HepG2 (cell line): Measurements from ENCODE around the gene EMC9. TPM values are rescaled to one million over a fixed set of nuclear protein-coding genes. Genes with fewer than 3 reads are reported as not detected.
A peak's percentile ranks its signal among the peaks of the same experiment; 100 is the strongest.

Source experiments
- AGO1 ChIP-seq: fragments of 200-400 bp; formaldehyde crosslinking; IDR thresholded peaks from 2 replicates; pipeline ENCODE4 v1.6.1; 2017; ENCODE audit warnings: mild to moderate bottlenecking, low read depth, low read length, moderate library complexity; ENCODE audit not compliant: poor library complexity, severe bottlenecking
- BCL6 ChIP-seq: IDR thresholded peaks from 2 replicates; pipeline ENCODE4 v1.6.1; 2016; ENCODE audit warnings: missing genetic modification reagents, missing compliant biosample characterization
- BORCS8-MEF2B ChIP-seq: sonication (generic); formaldehyde crosslinking; IDR thresholded peaks from 2 replicates; pipeline ENCODE4 v1.8.0; 2022; ENCODE audit warnings: mild to moderate bottlenecking, missing genetic modification reagents
- ETV6 ChIP-seq: sonication (generic); formaldehyde crosslinking; conservative IDR thresholded peaks from 2 replicates; pipeline ENCODE4 v1.4.0; 2020; ENCODE audit warnings: missing genetic modification reagents
- JUN ChIP-seq: sonication (generic); formaldehyde crosslinking; IDR thresholded peaks from 2 replicates; pipeline ENCODE4 v1.4.0; 2020; ENCODE audit warnings: mild to moderate bottlenecking, missing genetic modification reagents
- NR2F1 ChIP-seq, 2 experiments: fragments of 450-650 bp in 1 of 2; formaldehyde crosslinking in 1 of 2; IDR thresholded peaks; 2 replicates each; pipeline versions ENCODE4 v1.5.0 to v1.6.1; 2016 to 2020; ENCODE audit warnings: mild to moderate bottlenecking in 1 of 2, missing compliant biosample characterization in 1 of 2, missing genetic modification reagents in 1 of 2, moderate library complexity in 1 of 2
- PAX8 ChIP-seq: sonication (generic); formaldehyde crosslinking; IDR thresholded peaks from 2 replicates; pipeline ENCODE4 v1.8.0; 2022; ENCODE audit warnings: mild to moderate bottlenecking, missing genetic modification reagents, borderline replicate concordance
- TOE1 ChIP-seq: sonication (generic); formaldehyde crosslinking; IDR thresholded peaks from 2 replicates; pipeline ENCODE4 v1.4.0; 2020; ENCODE audit warnings: mild to moderate bottlenecking, missing genetic modification reagents
- ZBTB8A ChIP-seq: sonication (generic); formaldehyde crosslinking; IDR thresholded peaks from 2 replicates; pipeline ENCODE4 v1.4.0; 2020; ENCODE audit warnings: mild to moderate bottlenecking, low read depth, missing genetic modification reagents, borderline replicate concordance
- ZFP36L2 ChIP-seq: sonication (generic); formaldehyde crosslinking; IDR thresholded peaks from 2 replicates; pipeline ENCODE4 v1.4.0; 2020; ENCODE audit warnings: missing genetic modification reagents
- ZFY ChIP-seq: sonication (generic); formaldehyde crosslinking; IDR thresholded peaks from 2 replicates; pipeline ENCODE4 v1.4.0; 2020; ENCODE audit warnings: missing genetic modification reagents
- ZNF251 ChIP-seq: sonication (generic); formaldehyde crosslinking; IDR thresholded peaks from 2 replicates; pipeline ENCODE4 v1.9.0; 2021; ENCODE audit warnings: mild to moderate bottlenecking, missing genetic modification reagents
- ZNF530 ChIP-seq: sonication (generic); formaldehyde crosslinking; IDR thresholded peaks from 2 replicates; pipeline ENCODE4 v1.5.0; 2020; ENCODE audit warnings: low read depth, mild to moderate bottlenecking, missing genetic modification reagents
- ZNF879 ChIP-seq: sonication (generic); formaldehyde crosslinking; IDR thresholded peaks from 2 replicates; pipeline ENCODE4 v1.8.1; 2023; ENCODE audit warnings: missing genetic modification reagents
- polyA plus RNA-seq, 8 experiments: library from polyadenylated mRNA; depleted of rRNA in 3 of 8; stranded (reverse) in 7 of 8; unstranded in 1 of 8; fragments of >200 nt; fragmentation: Illumina TruSeq in 4 of 8; extraction: Trizol in 4 of 8; gene quantifications; 2 replicates each; pipeline versions ENCODE4 v1.2.1 to v1.2.3, GENCODE V29; 2011 to 2016; ENCODE audit warnings: low read depth in 4 of 8, missing spikeins in 1 of 8, mixed read lengths in 1 of 8; ENCODE audit not compliant: insufficient read depth in 1 of 8
- total RNA-seq, 5 experiments: library from RNA; depleted of rRNA; stranded (reverse); fragments of >200 nt; fragmentation: Illumina TruSeq; extraction: Trizol; gene quantifications; 2 replicates each; pipeline ENCODE4 v1.2.3, GENCODE V29; 2016; ENCODE audit warnings: low read depth in 1 of 5
- TF ChIP-seq, protein P1 (sequence below): sonication (generic); formaldehyde crosslinking; IDR thresholded peaks from 2 replicates; pipeline ENCODE4 v1.8.0; 2022; ENCODE audit warnings: mild to moderate bottlenecking, missing genetic modification reagents, moderate library complexity
- TF ChIP-seq, protein P2 (sequence below): sonication (generic); formaldehyde crosslinking; IDR thresholded peaks from 2 replicates; pipeline ENCODE4 v1.4.0; 2020; ENCODE audit warnings: missing genetic modification reagents, borderline replicate concordance
- TF ChIP-seq, protein P3 (sequence below): sonication (generic); formaldehyde crosslinking; conservative IDR thresholded peaks from 2 replicates; pipeline ENCODE4 v1.4.0; 2020; ENCODE audit warnings: mild to moderate bottlenecking, missing genetic modification reagents, moderate library complexity
- TF ChIP-seq, protein P4 (sequence below): sonication (generic); formaldehyde crosslinking; conservative IDR thresholded peaks from 2 replicates; pipeline ENCODE4 v1.8.1; 2023; ENCODE audit warnings: missing genetic modification reagents

The EMC9 gene
- total and polyA plus RNA-seq, 2 of the 13 experiments (the other 11 are each of a cell fraction or from before 2014, with no cell fraction given): 60.5 to 78.7 TPM

DNA sequence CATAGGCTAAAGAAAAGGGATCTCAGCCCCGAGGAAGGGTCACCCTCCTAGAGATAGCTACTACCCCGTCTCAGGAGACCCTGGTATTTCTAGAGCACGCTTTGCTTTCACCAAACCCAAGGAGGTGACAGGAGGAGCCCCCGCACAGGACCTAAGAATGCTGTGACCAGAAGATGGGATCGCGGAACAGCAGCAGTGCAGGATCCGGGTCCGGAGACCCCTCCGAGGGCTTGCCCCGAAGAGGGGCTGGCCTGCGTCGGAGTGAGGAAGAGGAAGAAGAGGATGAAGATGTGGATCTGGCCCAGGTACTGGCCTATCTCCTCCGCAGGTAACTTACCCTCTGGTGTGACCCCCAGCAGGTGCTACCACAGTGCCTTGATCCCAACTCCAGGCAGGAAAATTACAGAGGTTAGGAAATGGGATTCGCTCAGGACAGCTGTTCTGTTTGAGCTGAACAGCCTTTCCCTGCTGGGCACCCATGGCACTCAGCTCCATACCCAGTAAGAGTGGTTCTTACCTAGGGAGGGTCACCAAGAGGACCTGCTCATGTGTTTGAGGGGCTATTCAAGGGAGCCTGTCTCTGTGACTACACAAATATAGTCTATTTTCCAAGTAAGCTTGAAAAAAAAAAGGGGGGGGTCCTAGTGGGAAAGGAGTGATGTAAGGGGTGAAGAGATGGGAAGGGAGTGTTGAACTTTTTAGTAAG, 25.8 kb downstream of the EMC9 start (continued):
- TF ChIP-seq ETV6 (CRISPR knock-in tag) (no peak), ZNF251 (CRISPR knock-in tag) (no peak), ZFP36L2 (CRISPR knock-in tag) (no peak), ZNF879 (CRISPR knock-in tag) (no peak), ZFY (no peak), PAX8 (CRISPR knock-in tag) (no peak), TOE1 (CRISPR knock-in tag) (no peak; the same call in 1 of the 2 replicates), NR2F1 (CRISPR knock-in tag; IDR thresholded peaks at IDR 0.05) (no peak), ZNF530 (CRISPR knock-in tag) (no peak), AGO1 (no peak), ZBTB8A (CRISPR knock-in tag) (no peak), JUN (CRISPR knock-in tag) (no peak), BCL6 (CRISPR knock-in tag) (no peak), BORCS8-MEF2B (0 out of 2 replicates have a peak, but pooled peaks have one; percentile 8)
- TF ChIP-seq, protein P1, sequence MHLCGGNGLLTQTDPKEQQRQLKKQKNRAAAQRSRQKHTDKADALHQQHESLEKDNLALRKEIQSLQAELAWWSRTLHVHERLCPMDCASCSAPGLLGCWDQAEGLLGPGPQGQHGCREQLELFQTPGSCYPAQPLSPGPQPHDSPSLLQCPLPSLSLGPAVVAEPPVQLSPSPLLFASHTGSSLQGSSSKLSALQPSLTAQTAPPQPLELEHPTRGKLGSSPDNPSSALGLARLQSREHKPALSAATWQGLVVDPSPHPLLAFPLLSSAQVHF (CRISPR knock-in tag): no peak
- TF ChIP-seq, protein P2, sequence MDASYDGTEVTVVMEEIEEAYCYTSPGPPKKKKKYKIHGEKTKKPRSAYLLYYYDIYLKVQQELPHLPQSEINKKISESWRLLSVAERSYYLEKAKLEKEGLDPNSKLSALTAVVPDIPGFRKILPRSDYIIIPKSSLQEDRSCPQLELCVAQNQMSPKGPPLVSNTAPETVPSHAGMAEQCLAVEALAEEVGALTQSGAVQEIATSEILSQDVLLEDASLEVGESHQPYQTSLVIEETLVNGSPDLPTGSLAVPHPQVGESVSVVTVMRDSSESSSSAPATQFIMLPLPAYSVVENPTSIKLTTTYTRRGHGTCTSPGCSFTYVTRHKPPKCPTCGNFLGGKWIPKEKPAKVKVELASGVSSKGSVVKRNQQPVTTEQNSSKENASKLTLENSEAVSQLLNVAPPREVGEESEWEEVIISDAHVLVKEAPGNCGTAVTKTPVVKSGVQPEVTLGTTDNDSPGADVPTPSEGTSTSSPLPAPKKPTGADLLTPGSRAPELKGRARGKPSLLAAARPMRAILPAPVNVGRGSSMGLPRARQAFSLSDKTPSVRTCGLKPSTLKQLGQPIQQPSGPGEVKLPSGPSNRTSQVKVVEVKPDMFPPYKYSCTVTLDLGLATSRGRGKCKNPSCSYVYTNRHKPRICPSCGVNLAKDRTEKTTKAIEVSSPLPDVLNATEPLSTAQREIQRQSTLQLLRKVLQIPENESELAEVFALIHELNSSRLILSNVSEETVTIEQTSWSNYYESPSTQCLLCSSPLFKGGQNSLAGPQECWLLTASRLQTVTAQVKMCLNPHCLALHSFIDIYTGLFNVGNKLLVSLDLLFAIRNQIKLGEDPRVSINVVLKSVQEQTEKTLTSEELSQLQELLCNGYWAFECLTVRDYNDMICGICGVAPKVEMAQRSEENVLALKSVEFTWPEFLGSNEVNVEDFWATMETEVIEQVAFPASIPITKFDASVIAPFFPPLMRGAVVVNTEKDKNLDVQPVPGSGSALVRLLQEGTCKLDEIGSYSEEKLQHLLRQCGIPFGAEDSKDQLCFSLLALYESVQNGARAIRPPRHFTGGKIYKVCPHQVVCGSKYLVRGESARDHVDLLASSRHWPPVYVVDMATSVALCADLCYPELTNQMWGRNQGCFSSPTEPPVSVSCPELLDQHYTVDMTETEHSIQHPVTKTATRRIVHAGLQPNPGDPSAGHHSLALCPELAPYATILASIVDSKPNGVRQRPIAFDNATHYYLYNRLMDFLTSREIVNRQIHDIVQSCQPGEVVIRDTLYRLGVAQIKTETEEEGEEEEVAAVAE (CRISPR knock-in tag): no peak
- TF ChIP-seq, protein P3, sequence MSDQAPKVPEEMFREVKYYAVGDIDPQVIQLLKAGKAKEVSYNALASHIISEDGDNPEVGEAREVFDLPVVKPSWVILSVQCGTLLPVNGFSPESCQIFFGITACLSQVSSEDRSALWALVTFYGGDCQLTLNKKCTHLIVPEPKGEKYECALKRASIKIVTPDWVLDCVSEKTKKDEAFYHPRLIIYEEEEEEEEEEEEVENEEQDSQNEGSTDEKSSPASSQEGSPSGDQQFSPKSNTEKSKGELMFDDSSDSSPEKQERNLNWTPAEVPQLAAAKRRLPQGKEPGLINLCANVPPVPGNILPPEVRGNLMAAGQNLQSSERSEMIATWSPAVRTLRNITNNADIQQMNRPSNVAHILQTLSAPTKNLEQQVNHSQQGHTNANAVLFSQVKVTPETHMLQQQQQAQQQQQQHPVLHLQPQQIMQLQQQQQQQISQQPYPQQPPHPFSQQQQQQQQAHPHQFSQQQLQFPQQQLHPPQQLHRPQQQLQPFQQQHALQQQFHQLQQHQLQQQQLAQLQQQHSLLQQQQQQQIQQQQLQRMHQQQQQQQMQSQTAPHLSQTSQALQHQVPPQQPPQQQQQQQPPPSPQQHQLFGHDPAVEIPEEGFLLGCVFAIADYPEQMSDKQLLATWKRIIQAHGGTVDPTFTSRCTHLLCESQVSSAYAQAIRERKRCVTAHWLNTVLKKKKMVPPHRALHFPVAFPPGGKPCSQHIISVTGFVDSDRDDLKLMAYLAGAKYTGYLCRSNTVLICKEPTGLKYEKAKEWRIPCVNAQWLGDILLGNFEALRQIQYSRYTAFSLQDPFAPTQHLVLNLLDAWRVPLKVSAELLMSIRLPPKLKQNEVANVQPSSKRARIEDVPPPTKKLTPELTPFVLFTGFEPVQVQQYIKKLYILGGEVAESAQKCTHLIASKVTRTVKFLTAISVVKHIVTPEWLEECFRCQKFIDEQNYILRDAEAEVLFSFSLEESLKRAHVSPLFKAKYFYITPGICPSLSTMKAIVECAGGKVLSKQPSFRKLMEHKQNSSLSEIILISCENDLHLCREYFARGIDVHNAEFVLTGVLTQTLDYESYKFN (CRISPR knock-in tag): no peak
- TF ChIP-seq, protein P4, sequence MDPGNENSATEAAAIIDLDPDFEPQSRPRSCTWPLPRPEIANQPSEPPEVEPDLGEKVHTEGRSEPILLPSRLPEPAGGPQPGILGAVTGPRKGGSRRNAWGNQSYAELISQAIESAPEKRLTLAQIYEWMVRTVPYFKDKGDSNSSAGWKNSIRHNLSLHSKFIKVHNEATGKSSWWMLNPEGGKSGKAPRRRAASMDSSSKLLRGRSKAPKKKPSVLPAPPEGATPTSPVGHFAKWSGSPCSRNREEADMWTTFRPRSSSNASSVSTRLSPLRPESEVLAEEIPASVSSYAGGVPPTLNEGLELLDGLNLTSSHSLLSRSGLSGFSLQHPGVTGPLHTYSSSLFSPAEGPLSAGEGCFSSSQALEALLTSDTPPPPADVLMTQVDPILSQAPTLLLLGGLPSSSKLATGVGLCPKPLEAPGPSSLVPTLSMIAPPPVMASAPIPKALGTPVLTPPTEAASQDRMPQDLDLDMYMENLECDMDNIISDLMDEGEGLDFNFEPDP (CRISPR knock-in tag): no peak
